Hepatic stellate cell (primary cell): ENCODE data around the gene SLC17A9.

Experiments used
- DNase-seq: peaks from one replicate; pipeline ENCODE4 v3.0.0; 2011; ENCODE audit warnings: low spot score

Gene SLC17A9

GRCh38 chr20:62969179-62969760 lies 16.8 kb downstream of the SLC17A9 start:
- DNase-seq, result no peak

GRCh38 chr20:62969939-62970306 lies 17.4 kb downstream of the SLC17A9 start:
- no peak for DNase-seq

- no peak for DNase-seq
Measured at GRCh38 chr20:62970307-62971210, 18.1 kb downstream of the SLC17A9 start.

- DNase-seq, result no peak
Measured at GRCh38 chr20:62971211-62971949, 18.9 kb downstream of the SLC17A9 start.

- DNase-seq, result peak; percentile 96
Measured at GRCh38 chr20:62971950-62972844, 19.7 kb downstream of the SLC17A9 start.

- no peak for DNase-seq
Measured at GRCh38 chr20:62972845-62973745, 20.6 kb downstream of the SLC17A9 start.

GRCh38 chr20:62975251-62975760 lies 22.8 kb downstream of the SLC17A9 start:
- no peak for DNase-seq

GRCh38 chr20:62975812-62976508 lies 23.5 kb downstream of the SLC17A9 start:
- no peak for DNase-seq

- no peak for DNase-seq
Measured at GRCh38 chr20:62976886-62977285, 24.4 kb downstream of the SLC17A9 start.

- DNase-seq, result no peak
Measured at GRCh38 chr20:62977613-62978560, 25.4 kb downstream of the SLC17A9 start.

GRCh38 chr20:62978561-62978943 lies 26.0 kb downstream of the SLC17A9 start:
- no peak for DNase-seq

- no peak for DNase-seq
Measured at GRCh38 chr20:62979310-62979709, 26.8 kb downstream of the SLC17A9 start.

GRCh38 chr20:62979876-62980373 lies 27.4 kb downstream of the SLC17A9 start:
- no peak for DNase-seq

GRCh38 chr20:62980380-62980960 lies 28.0 kb downstream of the SLC17A9 start:
- no peak for DNase-seq

GRCh38 chr20:62980970-62981369 lies 28.5 kb downstream of the SLC17A9 start:
- no peak for DNase-seq

GRCh38 chr20:62982124-62983075 lies 29.9 kb downstream of the SLC17A9 start:
- DNase-seq, result no peak

GRCh38 chr20:62983210-62983609 lies 30.7 kb downstream of the SLC17A9 start:
- no peak for DNase-seq
